Activated CD4-positive, alpha-beta T cell treated with anti-CD3 and anti-CD28 coated beads, Interleukin-2, Interleukin-6, amounts not matched to agents 100 ng/mL and 50 ng/mL, durations not matched to agents 16 hours and 8 hours (primary cell): Measurements from ENCODE around the gene AMBP.
"Not testable (repeated sequence)": the region's sequence is repeated elsewhere in the genome, so short reads cannot be mapped to it uniquely, and the experiment has no call there.

ENCODE experiments used
- DNase-seq: peaks from one replicate; pipeline ENCODE4 v3.0.0-alpha.2; 2020

The AMBP gene

GRCh38 chr9:114050226-114050568, 27.9 kb downstream of the AMBP start:
- no peak for DNase-seq

- DNase-seq, result no peak
Measured at GRCh38 chr9:114049441-114050225, 28.5 kb downstream of the AMBP start.

GRCh38 chr9:114048533-114049415, 29.3 kb downstream of the AMBP start:
- no peak for DNase-seq

- DNase-seq, result no peak
Measured at GRCh38 chr9:114047717-114048116, 30.4 kb downstream of the AMBP start.

GRCh38 chr9:114046875-114047274, 31.2 kb downstream of the AMBP start:
- DNase-seq, result no peak

- DNase-seq, result no peak
Measured at GRCh38 chr9:114046237-114046755, 31.8 kb downstream of the AMBP start.

- DNase-seq, result not testable (repeated sequence)
Measured at GRCh38 chr9:114043660-114044059, 34.4 kb downstream of the AMBP start.

GRCh38 chr9:114039484-114039883, 38.6 kb downstream of the AMBP start:
- no peak for DNase-seq

GRCh38 chr9:114038724-114039313, 39.3 kb downstream of the AMBP start:
- DNase-seq, result no peak

GRCh38 chr9:114037961-114038723, 40.0 kb downstream of the AMBP start:
- no peak for DNase-seq

GRCh38 chr9:114037249-114037648, 40.9 kb downstream of the AMBP start:
- DNase-seq, result no peak

GRCh38 chr9:114035845-114036801, 42.0 kb downstream of the AMBP start:
- DNase-seq, result no peak

- no peak for DNase-seq
Measured at GRCh38 chr9:114035221-114035844, 42.8 kb downstream of the AMBP start.

GRCh38 chr9:114034661-114035062, 43.4 kb downstream of the AMBP start:
- no peak for DNase-seq

GRCh38 chr9:114034196-114034595, 43.9 kb downstream of the AMBP start:
- no peak for DNase-seq

- DNase-seq, result no peak
Measured at GRCh38 chr9:114033397-114034103, 44.5 kb downstream of the AMBP start.

- DNase-seq, result no peak
Measured at GRCh38 chr9:114031948-114032840, 45.9 kb downstream of the AMBP start.

GRCh38 chr9:114031037-114031630, 47.0 kb downstream of the AMBP start:
- no peak for DNase-seq

- no peak for DNase-seq
Measured at GRCh38 chr9:114030364-114030763, 47.7 kb downstream of the AMBP start.
